ENCODE data around the gene CADM2. TPM values are rescaled to one million over a fixed set of nuclear protein-coding genes. Genes with fewer than 3 reads are reported as not detected.

CADM2 gene
- total RNA-seq, 1 experiment from 2014 or later: 10.9 TPM

- Histone ChIP-seq H3K4ac (ENCODE audit: low read depth, low read length) (no peak overlapping the region), H3T11ph (ENCODE audit: low read length) (no peak overlapping the region), H2BK5ac (ENCODE audit: insufficient read length, low read length) (no peak overlapping the region), H2AK5ac (ENCODE audit: insufficient read length, low read length) (no peak overlapping the region), H2BK15ac (ENCODE audit: low read depth, low read length) (no peak overlapping the region), H4K5ac (ENCODE audit: insufficient read length, low read depth, low read length) (no peak overlapping the region), H3K23me2 (ENCODE audit: insufficient read length, low read depth, low read length, poor library complexity, severe bottlenecking) (no peaks in the 10 kb centered on the region), H2BK12ac (ENCODE audit: insufficient read length, low read depth, low read length) (no peak overlapping the region), H2AFZ (ENCODE audit: low read length) (no peak overlapping the region), H3K9ac (ENCODE audit: extremely low read depth, insufficient read length, low read length) (no peak overlapping the region), H2BK120ac (ENCODE audit: low read depth, low read length, poor library complexity, severe bottlenecking) (no peak overlapping the region), H2BK20ac (ENCODE audit: low read depth, low read length, poor library complexity, severe bottlenecking) (no peak overlapping the region), H3K79me1 (ENCODE audit: insufficient read depth, low read depth, low read length, poor library complexity, severe bottlenecking) (no peaks in the 10 kb centered on the region), H3K9me3 (ENCODE audit: control insufficient read depth, low read depth, low read length) (no peaks in the 10 kb centered on the region), H3K14ac (ENCODE audit: insufficient read depth, low read length) (no peak overlapping the region), H4K91ac (ENCODE audit: insufficient read length, low read depth, low read length) (no peak overlapping the region), H3K4me2 (ENCODE audit: insufficient read depth, insufficient read length, low read length) (no peak overlapping the region), H3K18ac (ENCODE audit: insufficient read length, low read depth, low read length) (no peak overlapping the region), H3K23ac (ENCODE audit: insufficient read length, low read depth, low read length) (no peak overlapping the region), H4K8ac (replicated peaks; ENCODE audit: insufficient read length, low read depth, low read length) (no peak overlapping the region), H3K79me2 (ENCODE audit: insufficient read depth, low read length) (no peaks in the 10 kb centered on the region), H3K27ac (ENCODE audit: insufficient read length, low read depth, low read length) (no peak overlapping the region), H4K20me1 (ENCODE audit: control insufficient read depth, insufficient read depth, insufficient read length) (no peaks in the 10 kb centered on the region), H3K27me3 (ENCODE audit: insufficient read depth, low read length) (no peaks in the 10 kb centered on the region), H3K56ac (ENCODE audit: insufficient read length, low read depth, low read length) (no peak overlapping the region), H3K4me1 (ENCODE audit: insufficient read depth, low read length) (no peaks in the 10 kb centered on the region)
- DNase-seq: no peak
- Mint-ChIP-seq H3K27ac (no peak overlapping the region), H3K4me3 (no peak overlapping the region), H3K9me3 (no peaks in the 10 kb centered on the region), H3K4me1 (peaks cover 4 to 5% of the 10 kb centered on the region in 2 experiments), H3K27me3 (ENCODE audit: low read depth) (no peaks in the 10 kb centered on the region), H3K36me3 (ENCODE audit: insufficient read depth in 1 of 3, low read depth in 3 of 3) (no peaks in the 10 kb centered on the region)
- WGBS (ENCODE audit: extremely low coverage, insufficient read length, low lambda C conversion rate): no CpG with 5 or more reads among the region's 6 CpGs
- no peak for TF ChIP-seq CTCF (conservative IDR thresholded peaks at IDR 0.05)
These were observed 923.1 kb downstream of the CADM2 start for GRCh38 chr3:85881833-85882393.

Measured in H9 (cell line).